OCI-LY1 (cell line): Measurements from ENCODE around the gene SMARCAL1.

Source experiments
- CTCF ChIP-seq: fragments of 200-600 bp; sonication (generic), shearing (Covaris generic); IDR thresholded peaks from 2 replicates; pipeline ENCODE4 v1.5.1; 2017; ENCODE audit warnings: mild to moderate bottlenecking, antibody characterized with exemption, low read length, moderate library complexity, mixed read lengths
- EZH2 ChIP-seq: fragments of 200-600 bp; sonication (generic), shearing (Covaris generic); IDR thresholded peaks from 2 replicates; pipeline ENCODE4 v1.8.0; 2017; ENCODE audit warnings: borderline replicate concordance, mixed run types, mild to moderate bottlenecking, antibody characterized with exemption, low read length, moderate library complexity, mixed read lengths

- TF ChIP-seq CTCF: no peak
- TF ChIP-seq EZH2: no peak
These were observed 25.0 kb upstream of the SMARCAL1 start for GRCh38 chr2:216387262-216387661.
